ENCODE measurements around the gene ITGB2. TPM values are rescaled to one million over a fixed set of nuclear protein-coding genes. Genes with fewer than 3 reads are reported as not detected.

The ITGB2 gene
- polyA plus RNA-seq, 1 of the 3 experiments (the other 2 are of a cell fraction) = 0.77 TPM

DNA sequence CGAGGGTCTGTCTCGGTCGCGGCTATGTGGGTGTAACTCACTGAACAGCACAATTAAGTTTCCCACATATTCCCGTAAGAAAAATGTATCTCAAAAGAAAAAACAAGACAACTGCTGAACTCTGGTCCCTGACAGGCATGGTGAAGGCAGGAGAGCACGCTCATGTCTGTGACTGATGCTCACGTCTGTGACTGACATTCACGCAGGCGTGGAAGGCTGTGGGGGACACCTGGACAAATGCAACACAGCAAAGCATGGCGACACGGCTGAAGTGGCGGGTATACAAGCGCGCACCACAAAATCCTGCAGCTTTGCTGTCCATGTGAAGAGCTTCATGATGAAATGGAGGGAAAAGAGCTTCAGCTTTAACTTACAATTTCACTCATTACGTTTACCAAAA lies 53.2 kb downstream of the ITGB2 start:
- CTCF ChIA-PET = interaction anchor here (0.9 to 1.5 kb wide), 2 partner anchors 68 to 261 kb away, joined by 3 to 4 read pairs; no protein-coding TSS in a partner anchor
- POLR2A ChIA-PET = no interaction called here
- Histone ChIP-seq H3K4me2 (peak overlapping the region; percentile 24), H3K79me2 (ENCODE audit: insufficient read depth) (peaks cover 95% of the 10 kb centered on the region), H2AFZ (ENCODE audit: low read depth) (no peak overlapping the region), H3K9ac (no peak overlapping the region), H3K9me2 (no peaks in the 10 kb centered on the region), H3K27ac (ENCODE audit: low read depth in 2 of 2, low read length in 1 of 2) (no peak overlapping the region; a peak in 1 of 4 replicates), H3K4me1 (ENCODE audit: control insufficient read depth in 1 of 2, insufficient read depth in 2 of 2, low read depth in 1 of 2, low read length in 1 of 2) (peaks cover 45 to 48% of the 10 kb centered on the region in 2 experiments), H3K4me3 (ENCODE audit: low read depth in 2 of 2, low read length in 1 of 2) (no peak overlapping the region), H3K36me3 (replicated peaks in 1 of 2; ENCODE audit: control insufficient read depth in 1 of 2, insufficient read depth in 2 of 2, low read length in 1 of 2) (peaks cover 23 to 33% of the 10 kb centered on the region in 2 experiments), H3F3A (replicated peaks; ENCODE audit: insufficient read depth) (peaks cover 26% of the 10 kb centered on the region), H3K27me3 (ENCODE audit: insufficient read depth) (no peaks in the 10 kb centered on the region), H4K20me1 (ENCODE audit: insufficient read depth) (peaks cover 98% of the 10 kb centered on the region), H3K9me3 (no peaks in the 10 kb centered on the region)
- WGBS (ENCODE audit: low lambda C conversion rate) = 91% methylated on average over 15 of the region's 15 CpGs
- no peak for TF ChIP-seq FOSL2 (IDR thresholded peaks at IDR 0.05; ENCODE audit: borderline replicate concordance, low read depth)
- TF ChIP-seq, protein P1, sequence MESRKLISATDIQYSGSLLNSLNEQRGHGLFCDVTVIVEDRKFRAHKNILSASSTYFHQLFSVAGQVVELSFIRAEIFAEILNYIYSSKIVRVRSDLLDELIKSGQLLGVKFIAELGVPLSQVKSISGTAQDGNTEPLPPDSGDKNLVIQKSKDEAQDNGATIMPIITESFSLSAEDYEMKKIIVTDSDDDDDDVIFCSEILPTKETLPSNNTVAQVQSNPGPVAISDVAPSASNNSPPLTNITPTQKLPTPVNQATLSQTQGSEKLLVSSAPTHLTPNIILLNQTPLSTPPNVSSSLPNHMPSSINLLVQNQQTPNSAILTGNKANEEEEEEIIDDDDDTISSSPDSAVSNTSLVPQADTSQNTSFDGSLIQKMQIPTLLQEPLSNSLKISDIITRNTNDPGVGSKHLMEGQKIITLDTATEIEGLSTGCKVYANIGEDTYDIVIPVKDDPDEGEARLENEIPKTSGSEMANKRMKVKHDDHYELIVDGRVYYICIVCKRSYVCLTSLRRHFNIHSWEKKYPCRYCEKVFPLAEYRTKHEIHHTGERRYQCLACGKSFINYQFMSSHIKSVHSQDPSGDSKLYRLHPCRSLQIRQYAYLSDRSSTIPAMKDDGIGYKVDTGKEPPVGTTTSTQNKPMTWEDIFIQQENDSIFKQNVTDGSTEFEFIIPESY (IDR thresholded peaks at IDR 0.05; ENCODE audit: borderline replicate concordance, low read depth) = no peak
- TF ChIP-seq GATA2 (CRISPR knock-in tag; IDR thresholded peaks at IDR 0.05) = no peak
- no peak for TF ChIP-seq EZH2phosphoT487 (IDR thresholded peaks at IDR 0.05; ENCODE audit: borderline replicate concordance, low read depth)
- no peak for TF ChIP-seq TEAD4 (IDR thresholded peaks at IDR 0.05; ENCODE audit: borderline replicate concordance, insufficient read depth)
- no peak for TF ChIP-seq RAD21 (IDR thresholded peaks at IDR 0.05; ENCODE audit: low read length)
- TF ChIP-seq GABPA (IDR thresholded peaks at IDR 0.05; ENCODE audit: low read depth) = no peak
- TF ChIP-seq, protein P2, sequence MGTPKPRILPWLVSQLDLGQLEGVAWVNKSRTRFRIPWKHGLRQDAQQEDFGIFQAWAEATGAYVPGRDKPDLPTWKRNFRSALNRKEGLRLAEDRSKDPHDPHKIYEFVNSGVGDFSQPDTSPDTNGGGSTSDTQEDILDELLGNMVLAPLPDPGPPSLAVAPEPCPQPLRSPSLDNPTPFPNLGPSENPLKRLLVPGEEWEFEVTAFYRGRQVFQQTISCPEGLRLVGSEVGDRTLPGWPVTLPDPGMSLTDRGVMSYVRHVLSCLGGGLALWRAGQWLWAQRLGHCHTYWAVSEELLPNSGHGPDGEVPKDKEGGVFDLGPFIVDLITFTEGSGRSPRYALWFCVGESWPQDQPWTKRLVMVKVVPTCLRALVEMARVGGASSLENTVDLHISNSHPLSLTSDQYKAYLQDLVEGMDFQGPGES (IDR thresholded peaks at IDR 0.05; ENCODE audit: low read depth, low read length) = no peak
- no peak for TF ChIP-seq SMC3 (IDR thresholded peaks at IDR 0.05; ENCODE audit: low read depth, low read length)
- no peak for TF ChIP-seq POLR2AphosphoS5 (IDR thresholded peaks at IDR 0.05; ENCODE audit: low read depth, low read length)
- TF ChIP-seq MEF2A (IDR thresholded peaks at IDR 0.05; ENCODE audit: borderline replicate concordance, low read depth) = no peak
- TF ChIP-seq RCOR1 (IDR thresholded peaks at IDR 0.05; ENCODE audit: low read length) = no peak
- no peak for TF ChIP-seq TCF12 (IDR thresholded peaks at IDR 0.05)
- TF ChIP-seq, protein P3, sequence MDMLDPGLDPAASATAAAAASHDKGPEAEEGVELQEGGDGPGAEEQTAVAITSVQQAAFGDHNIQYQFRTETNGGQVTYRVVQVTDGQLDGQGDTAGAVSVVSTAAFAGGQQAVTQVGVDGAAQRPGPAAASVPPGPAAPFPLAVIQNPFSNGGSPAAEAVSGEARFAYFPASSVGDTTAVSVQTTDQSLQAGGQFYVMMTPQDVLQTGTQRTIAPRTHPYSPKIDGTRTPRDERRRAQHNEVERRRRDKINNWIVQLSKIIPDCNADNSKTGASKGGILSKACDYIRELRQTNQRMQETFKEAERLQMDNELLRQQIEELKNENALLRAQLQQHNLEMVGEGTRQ (IDR thresholded peaks at IDR 0.05; ENCODE audit: borderline replicate concordance, low read depth, low read length) = no peak
- no peak for TF ChIP-seq MXI1 (IDR thresholded peaks at IDR 0.05; ENCODE audit: low read depth, low read length)
- DNase-seq = no peak
